ENCODE data around the gene DYNLL1. TPM values are rescaled to one million over a fixed set of nuclear protein-coding genes. Genes with fewer than 3 reads are reported as not detected.
A peak's percentile ranks its signal among the peaks of the same experiment; 100 is the strongest.
"Not testable (repeated sequence)": the region's sequence is repeated elsewhere in the genome, so short reads cannot be mapped to it uniquely, and the experiment has no call there.

DYNLL1 gene
- total and polyA plus RNA-seq, 5 donors, result 164 to 350 (median 256) TPM

- H3K27ac ChIP-seq (ENCODE audit: low read length); H3K27me3 ChIP-seq (ENCODE audit: control insufficient read depth, insufficient read depth); ATAC-seq; H3K4me3 ChIP-seq (ENCODE audit: low read length); H3K9me3 ChIP-seq (ENCODE audit: control insufficient read depth, low read length); H3K4me1 ChIP-seq (ENCODE audit: control insufficient read depth, insufficient read depth, low read length); DNase-seq; intact Hi-C loops (cut with DNase I): not testable (repeated sequence)
- 98% methylated on average over 8 of the region's 8 CpGs for WGBS
Observed at GRCh38 chr12:120519324-120519723, 23.4 kb downstream of the DYNLL1 start.

GRCh38 chr12:120522568-120522967, 26.7 kb downstream of the DYNLL1 start:
- H3K27me3 ChIP-seq (ENCODE audit: control insufficient read depth, insufficient read depth), result no peaks in the 10 kb centered on the region
- 88% methylated on average over 9 of the region's 9 CpGs for WGBS
- H3K9me3 ChIP-seq (ENCODE audit: control insufficient read depth, low read length), result no peaks in the 10 kb centered on the region
- no peak for DNase-seq
- no peak overlapping the region for H3K4me3 ChIP-seq (ENCODE audit: low read length)
- intact Hi-C loops (cut with DNase I), result no loop called here
- H3K27ac ChIP-seq (ENCODE audit: low read length), result no peak overlapping the region
- H3K4me1 ChIP-seq (ENCODE audit: control insufficient read depth, insufficient read depth, low read length), result no peaks in the 10 kb centered on the region
- no peak for ATAC-seq

GRCh38 chr12:120528861-120529525, 33.1 kb downstream of the DYNLL1 start, which contains the start of gene COQ5:
Gene COQ5, minus strand, starts transcription at chr12:120529158. Its CDS starts 17 bp downstream, at chr12:120529141.
- Histone ChIP-seq H3K9me3 (ENCODE audit: control insufficient read depth, low read length) (no peaks in the 10 kb centered on the region), H3K4me3 (ENCODE audit: low read length) (peak within 1 kb of the TSS; percentile 53), H3K27ac (ENCODE audit: low read length) (peak within 1 kb of the TSS; percentile 94), H3K27me3 (ENCODE audit: control insufficient read depth, insufficient read depth) (no peaks in the 10 kb centered on the region), H3K4me1 (ENCODE audit: control insufficient read depth, insufficient read depth, low read length) (no peaks in the 10 kb centered on the region)
- DNase-seq, result peak; percentile 89 to 96 (median 95)
- intact Hi-C loops (cut with DNase I), result no loop called here
- ATAC-seq, result peak; percentile 96
- under 1% methylated on average over 38 of the region's 38 CpGs for WGBS

GRCh38 chr12:120529641-120530417, 33.9 kb downstream of the DYNLL1 start:
- Histone ChIP-seq H3K27ac (ENCODE audit: low read length) (peak overlapping the region; percentile 70), H3K9me3 (ENCODE audit: control insufficient read depth, low read length) (no peaks in the 10 kb centered on the region), H3K4me1 (ENCODE audit: control insufficient read depth, insufficient read depth, low read length) (no peaks in the 10 kb centered on the region), H3K4me3 (ENCODE audit: low read length) (peak overlapping the region; percentile 53), H3K27me3 (ENCODE audit: control insufficient read depth, insufficient read depth) (no peaks in the 10 kb centered on the region)
- WGBS, result 47% methylated on average over 19 of the region's 19 CpGs
- intact Hi-C loops (cut with DNase I), result loop anchor here in 1 of 4 donors (10.0 kb wide), 1 partner anchor 55 kb away; no protein-coding TSS in a partner anchor
- ATAC-seq (peak in 1 of 2 donors; percentile 8), DNase-seq (no peak)

GRCh38 chr12:120530418-120530761, 34.5 kb downstream of the DYNLL1 start:
- H3K4me1 ChIP-seq (ENCODE audit: control insufficient read depth, insufficient read depth, low read length); DNase-seq; H3K4me3 ChIP-seq (ENCODE audit: low read length); H3K27me3 ChIP-seq (ENCODE audit: control insufficient read depth, insufficient read depth); ATAC-seq; H3K9me3 ChIP-seq (ENCODE audit: control insufficient read depth, low read length); H3K27ac ChIP-seq (ENCODE audit: low read length): not testable (repeated sequence)
- intact Hi-C loops (cut with DNase I), result loop anchor here in 1 of 4 donors (10.0 kb wide), 1 partner anchor 56 kb away; no protein-coding TSS in a partner anchor

GRCh38 chr12:120532701-120533238, 36.9 kb downstream of the DYNLL1 start:
- WGBS, result 78% methylated on average over 4 of the region's 4 CpGs
- DNase-seq, result no peak
- no peaks in the 10 kb centered on the region for H3K9me3 ChIP-seq (ENCODE audit: control insufficient read depth, low read length)
- ATAC-seq, result no peak
- H3K27me3 ChIP-seq (ENCODE audit: control insufficient read depth, insufficient read depth), result no peaks in the 10 kb centered on the region
- intact Hi-C loops (cut with DNase I), result loop anchor here in 1 of 4 donors (10.0 kb wide), 1 partner anchor 58 kb away; no protein-coding TSS in a partner anchor
- no peak overlapping the region for H3K4me3 ChIP-seq (ENCODE audit: low read length)
- peaks cover 4% of the 10 kb centered on the region for H3K4me1 ChIP-seq (ENCODE audit: control insufficient read depth, insufficient read depth, low read length)
- no peak overlapping the region for H3K27ac ChIP-seq (ENCODE audit: low read length)

GRCh38 chr12:120534203-120534702, 38.3 kb downstream of the DYNLL1 start, which contains the start of gene RNF10:
Gene RNF10, plus strand, starts transcription at chr12:120534356. Its CDS starts 456 bp downstream, at chr12:120534812.
- H3K4me3 ChIP-seq (ENCODE audit: low read length), result peak within 1 kb of the TSS; percentile 64
- H3K4me1 ChIP-seq (ENCODE audit: control insufficient read depth, insufficient read depth, low read length), result peaks cover 5% of the 10 kb centered on the region

GRCh38 chr12:120534703-120535655, 39.1 kb downstream of the DYNLL1 start:
- ATAC-seq (peak; percentile 26 to 42), DNase-seq (peak; percentile 28 to 71 (median 71))
- 1% methylated on average over 52 of the region's 52 CpGs for WGBS
- Histone ChIP-seq H3K27me3 (ENCODE audit: control insufficient read depth, insufficient read depth) (no peaks in the 10 kb centered on the region), H3K4me1 (ENCODE audit: control insufficient read depth, insufficient read depth, low read length) (peaks cover 10% of the 10 kb centered on the region), H3K4me3 (ENCODE audit: low read length) (peak overlapping the region; percentile 64), H3K9me3 (ENCODE audit: control insufficient read depth, low read length) (no peaks in the 10 kb centered on the region), H3K27ac (ENCODE audit: low read length) (peak overlapping the region; percentile 80)
- intact Hi-C loops (cut with DNase I), result loop anchor here in 1 of 4 donors (10.0 kb wide), 1 partner anchor 60 kb away; no protein-coding TSS in a partner anchor

More at GRCh38 chr12:120534203-120534702, 38.3 kb downstream of the DYNLL1 start, which contains the start of gene RNF10:
- ATAC-seq, result peak; percentile 82 to 86
- WGBS, result under 1% methylated on average over 43 of the region's 43 CpGs
- Histone ChIP-seq H3K9me3 (ENCODE audit: control insufficient read depth, low read length) (no peaks in the 10 kb centered on the region), H3K27ac (ENCODE audit: low read length) (peak within 1 kb of the TSS; percentile 80), H3K27me3 (ENCODE audit: control insufficient read depth, insufficient read depth) (no peaks in the 10 kb centered on the region)
- intact Hi-C loops (cut with DNase I), result loop anchor here in 1 of 4 donors (10.0 kb wide), 1 partner anchor 59 kb away; no protein-coding TSS in a partner anchor
- DNase-seq, result peak; percentile 67 to 88 (median 88)

GRCh38 chr12:120536064-120536791, 40.3 kb downstream of the DYNLL1 start:
- no peaks in the 10 kb centered on the region for H3K27me3 ChIP-seq (ENCODE audit: control insufficient read depth, insufficient read depth)
- no peak for DNase-seq
- H3K4me1 ChIP-seq (ENCODE audit: control insufficient read depth, insufficient read depth, low read length), result peaks cover 10% of the 10 kb centered on the region
- peak overlapping the region; percentile 56 for H3K27ac ChIP-seq (ENCODE audit: low read length)
- ATAC-seq, result no peak
- peak overlapping the region; percentile 64 for H3K4me3 ChIP-seq (ENCODE audit: low read length)
- 42% methylated on average over 13 of the region's 13 CpGs for WGBS
- no peaks in the 10 kb centered on the region for H3K9me3 ChIP-seq (ENCODE audit: control insufficient read depth, low read length)
- intact Hi-C loops (cut with DNase I), result loop anchor here in 1 of 4 donors (10.0 kb wide), 1 partner anchor 61 kb away; no protein-coding TSS in a partner anchor
